Activated CD4-positive, alpha-beta T cell treated with anti-CD3 and anti-CD28 coated beads, Interleukin-2, amount 10 ng/mL, durations not matched to agents 24 days and 14 days (primary cell): Measurements from ENCODE around the gene FBH1. TPM values are rescaled to one million over a fixed set of nuclear protein-coding genes. Genes with fewer than 3 reads are reported as not detected.

Source experiments
- DNase-seq: peaks from one replicate; pipeline ENCODE4 v3.0.0; 2022
- H3K27ac Mint-ChIP-seq: one replicate; pipeline ENCODE4 v1.8.0; 2022; ENCODE audit warnings: mild to moderate bottlenecking, mixed read lengths
- H3K27me3 Mint-ChIP-seq: one replicate; pipeline ENCODE4 v1.8.0; 2022; ENCODE audit warnings: mixed read lengths
- H3K36me3 Mint-ChIP-seq: one replicate; pipeline ENCODE4 v1.8.0; 2022; ENCODE audit warnings: low read depth, mild to moderate bottlenecking, mixed read lengths
- H3K4me1 Mint-ChIP-seq: one replicate; pipeline ENCODE4 v1.8.0; 2021; ENCODE audit warnings: mixed read lengths
- H3K4me3 Mint-ChIP-seq: one replicate; pipeline ENCODE4 v1.8.0; 2022; ENCODE audit warnings: mild to moderate bottlenecking, moderate library complexity, mixed read lengths
- H3K9me3 Mint-ChIP-seq: one replicate; pipeline ENCODE4 v1.8.0; 2021; ENCODE audit warnings: mixed read lengths
- intact Hi-C: fragments of 100-400 bp; cut with micrococcal nuclease; formaldehyde crosslinking; loops from one replicate; pipeline ENCODE4 v1.15.1; 2023
- total RNA-seq: library from RNA; stranded (reverse); gene quantifications from 2 replicates; pipeline ENCODE4 v1.2.3, GENCODE V29; 2022

Gene FBH1
- total RNA-seq, 1 donor from 2014 or later = 58.4 TPM

DNA sequence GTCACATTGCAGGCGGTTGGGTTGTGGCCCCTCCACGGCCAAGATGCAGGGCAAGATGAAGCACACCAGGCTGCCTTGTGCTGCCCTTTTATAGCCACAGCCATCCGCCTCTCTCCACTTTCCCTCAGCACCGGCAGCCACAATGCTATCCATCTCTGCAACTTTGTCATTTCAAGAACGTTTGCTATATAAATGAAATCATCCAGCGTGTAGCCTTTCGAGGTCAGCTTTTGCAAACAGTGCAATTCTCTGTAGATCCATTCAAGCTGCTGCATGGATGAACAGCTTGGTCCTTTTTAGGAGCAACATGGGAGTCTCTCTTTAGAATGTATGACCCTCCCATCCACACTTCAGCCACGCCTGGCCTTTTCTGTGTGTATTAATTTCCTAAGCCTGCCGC, 93.7 kb downstream of the FBH1 start:
- no peak for DNase-seq
- Mint-ChIP-seq H3K9me3 (no peaks in the 10 kb centered on the region), H3K4me3 (no peak overlapping the region), H3K27ac (no peak overlapping the region), H3K36me3 (no peaks in the 10 kb centered on the region), H3K4me1 (peaks cover 13% of the 10 kb centered on the region), H3K27me3 (peaks cover 12% of the 10 kb centered on the region)
- intact Hi-C loops = no loop called here

- no peak overlapping the region for H3K27ac Mint-ChIP-seq
- H3K27me3 Mint-ChIP-seq = peaks cover 11% of the 10 kb centered on the region
- intact Hi-C loops = no loop called here
- no peak for DNase-seq
- no peaks in the 10 kb centered on the region for H3K9me3 Mint-ChIP-seq
- H3K4me1 Mint-ChIP-seq = peaks cover 13% of the 10 kb centered on the region
- no peak overlapping the region for H3K4me3 Mint-ChIP-seq
- H3K36me3 Mint-ChIP-seq = no peaks in the 10 kb centered on the region
Observed at GRCh38 chr10:5985029-5985428, 95.0 kb downstream of the FBH1 start.

Other genes starting within 250 kb of the FBH1 start
- gene ASB13, start 223.6 kb upstream of the FBH1 start, total RNA-seq = 13.5 and 14.5 TPM in 2 replicates
- gene TASOR2, start 205.4 kb upstream of the FBH1 start, total RNA-seq = 78.2 and 92.3 TPM in 2 replicates
- 305 and 307 TPM in 2 replicates for gene GDI2, start 76.8 kb upstream of the FBH1 start, total RNA-seq
- 10.8 and 12.2 TPM in 2 replicates for gene ANKRD16, start 350 bp upstream of the FBH1 start, total RNA-seq
- 24.4 and 25.5 TPM in 2 replicates for gene IL15RA, start 87.3 kb downstream of the FBH1 start, total RNA-seq
- 965 and 989 TPM in 2 replicates for gene IL2RA, start 172.1 kb downstream of the FBH1 start, total RNA-seq
- gene RBM17, start 198.8 kb downstream of the FBH1 start, total RNA-seq = 258 and 262 TPM in 2 replicates